ENCODE data around the gene FREM2.

The FREM2 gene

DNA sequence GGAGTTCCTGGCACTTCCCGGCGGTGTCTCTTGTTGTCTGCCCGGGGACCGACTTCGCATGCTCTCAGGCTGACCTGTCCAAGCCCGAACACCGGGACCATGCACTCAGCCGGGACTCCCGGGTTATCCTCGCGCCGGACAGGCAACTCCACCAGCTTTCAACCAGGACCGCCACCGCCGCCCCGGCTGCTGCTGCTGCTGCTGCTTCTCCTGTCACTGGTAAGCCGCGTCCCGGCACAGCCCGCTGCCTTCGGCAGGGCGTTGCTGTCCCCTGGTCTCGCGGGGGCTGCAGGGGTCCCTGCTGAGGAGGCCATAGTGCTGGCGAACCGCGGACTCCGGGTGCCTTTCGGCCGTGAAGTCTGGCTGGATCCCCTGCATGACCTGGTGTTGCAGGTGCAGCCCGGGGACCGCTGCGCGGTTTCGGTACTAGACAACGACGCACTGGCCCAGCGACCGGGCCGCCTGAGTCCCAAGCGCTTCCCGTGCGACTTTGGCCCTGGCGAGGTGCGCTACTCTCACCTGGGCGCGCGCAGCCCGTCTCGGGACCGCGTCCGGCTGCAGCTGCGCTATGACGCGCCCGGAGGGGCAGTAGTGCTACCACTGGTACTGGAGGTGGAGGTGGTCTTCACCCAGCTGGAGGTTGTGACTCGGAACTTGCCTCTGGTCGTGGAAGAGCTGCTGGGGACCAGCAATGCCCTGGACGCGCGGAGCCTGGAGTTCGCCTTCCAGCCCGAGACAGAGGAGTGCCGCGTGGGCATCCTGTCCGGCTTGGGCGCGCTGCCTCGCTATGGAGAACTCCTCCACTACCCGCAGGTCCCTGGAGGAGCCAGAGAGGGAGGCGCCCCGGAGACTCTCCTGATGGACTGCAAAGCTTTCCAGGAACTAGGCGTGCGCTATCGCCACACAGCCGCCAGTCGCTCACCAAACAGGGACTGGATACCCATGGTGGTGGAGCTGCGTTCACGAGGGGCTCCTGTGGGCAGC is 661 bp downstream of the FREM2 start:
- peaks cover 9% of the 10 kb centered on the region for H3K9me3 ChIP-seq (ENCODE audit: control insufficient read depth, low read length)
- H3K4me3 ChIP-seq (ENCODE audit: extremely low read depth, insufficient read depth, low read length, poor library complexity, severe bottlenecking), result peak overlapping the region; percentile 59
- H3K36me3 ChIP-seq (ENCODE audit: control insufficient read depth, insufficient read depth, low read length), result peaks cover 33% of the 10 kb centered on the region
- WGBS, 2 experiments (ENCODE audit: insufficient coverage in 2 of 2), result 0 to 2% methylated on average over 71 to 73 of the region's 80 CpGs
- H3K4me1 ChIP-seq (ENCODE audit: control insufficient read depth, insufficient read depth, low read length, poor library complexity, severe bottlenecking), result peaks cover 12% of the 10 kb centered on the region
- H3K27ac ChIP-seq (ENCODE audit: low read depth, low read length, severe bottlenecking), result peak overlapping the region; percentile 71

DNA sequence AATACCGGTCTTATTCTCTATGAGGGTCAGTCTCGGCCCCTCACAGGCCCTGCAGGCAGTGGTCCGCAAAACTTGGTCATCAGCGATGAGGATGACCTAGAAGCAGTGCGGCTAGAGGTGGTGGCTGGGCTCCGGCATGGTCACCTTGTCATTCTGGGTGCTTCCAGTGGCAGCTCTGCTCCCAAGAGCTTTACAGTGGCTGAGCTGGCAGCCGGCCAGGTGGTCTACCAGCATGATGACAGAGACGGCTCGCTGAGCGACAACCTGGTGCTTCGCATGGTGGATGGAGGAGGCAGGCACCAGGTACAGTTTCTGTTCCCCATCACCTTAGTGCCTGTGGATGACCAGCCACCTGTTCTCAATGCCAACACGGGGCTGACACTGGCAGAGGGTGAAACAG is 1.8 kb downstream of the FREM2 start:
- H3K4me3 ChIP-seq (ENCODE audit: extremely low read depth, insufficient read depth, low read length, poor library complexity, severe bottlenecking), result no peak overlapping the region
- 94 to 95% methylated on average over 12 of the region's 12 CpGs for WGBS, 2 experiments (ENCODE audit: insufficient coverage in 2 of 2)
- H3K27ac ChIP-seq (ENCODE audit: low read depth, low read length, severe bottlenecking), result no peak overlapping the region
- H3K36me3 ChIP-seq (ENCODE audit: control insufficient read depth, insufficient read depth, low read length), result peaks cover 33% of the 10 kb centered on the region
- peaks cover 9% of the 10 kb centered on the region for H3K9me3 ChIP-seq (ENCODE audit: control insufficient read depth, low read length)
- H3K4me1 ChIP-seq (ENCODE audit: control insufficient read depth, insufficient read depth, low read length, poor library complexity, severe bottlenecking), result peaks cover 12% of the 10 kb centered on the region

DNA sequence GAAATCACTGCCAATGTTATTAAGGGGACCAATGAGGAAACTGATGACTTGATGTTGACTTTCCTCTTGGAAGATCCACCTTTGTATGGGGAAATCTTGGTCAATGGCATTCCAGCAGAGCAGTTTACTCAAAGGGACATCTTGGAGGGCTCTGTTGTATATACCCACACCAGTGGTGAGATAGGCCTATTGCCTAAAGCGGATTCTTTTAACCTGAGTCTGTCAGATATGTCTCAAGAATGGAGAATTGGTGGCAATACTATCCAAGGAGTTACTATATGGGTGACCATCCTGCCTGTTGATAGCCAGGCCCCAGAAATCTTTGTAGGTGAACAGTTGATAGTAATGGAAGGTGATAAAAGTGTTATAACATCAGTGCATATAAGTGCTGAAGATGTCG is 3.4 kb downstream of the FREM2 start:
- peaks cover 11% of the 10 kb centered on the region for H3K4me1 ChIP-seq (ENCODE audit: control insufficient read depth, insufficient read depth, low read length, poor library complexity, severe bottlenecking)
- H3K36me3 ChIP-seq (ENCODE audit: control insufficient read depth, insufficient read depth, low read length), result peaks cover 33% of the 10 kb centered on the region
- no peak overlapping the region for H3K4me3 ChIP-seq (ENCODE audit: extremely low read depth, insufficient read depth, low read length, poor library complexity, severe bottlenecking)
- peaks cover 9% of the 10 kb centered on the region for H3K9me3 ChIP-seq (ENCODE audit: control insufficient read depth, low read length)
- no peak overlapping the region for H3K27ac ChIP-seq (ENCODE audit: low read depth, low read length, severe bottlenecking)
- 100% methylated on average over 1 of the region's 2 CpGs for WGBS, 2 experiments (ENCODE audit: insufficient coverage in 2 of 2)

DNA sequence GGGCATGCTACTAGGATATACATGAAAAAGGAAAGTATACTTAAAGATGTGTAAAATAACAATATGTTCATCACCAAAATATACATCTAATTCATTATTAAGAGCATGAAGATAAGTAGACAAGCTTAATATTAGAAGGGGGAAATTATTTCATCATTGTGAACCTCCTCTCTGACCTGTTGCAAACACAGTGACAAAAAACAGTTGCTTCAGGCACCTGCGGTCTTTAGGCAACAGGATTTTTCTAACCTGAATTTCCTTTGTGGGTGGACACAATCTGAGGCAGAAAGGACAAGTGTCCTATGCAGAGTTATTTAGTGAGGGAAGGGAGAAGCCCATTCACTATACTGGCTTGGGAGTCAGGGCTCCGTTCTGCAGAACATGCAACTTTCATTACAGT is 6.3 kb downstream of the FREM2 start:
- 86% methylated on average over 1 of the region's 2 CpGs; no CpG with 5 or more reads in 1 of the 2 experiments for WGBS, 2 experiments (ENCODE audit: insufficient coverage in 2 of 2)
- Histone ChIP-seq H3K4me3 (ENCODE audit: extremely low read depth, insufficient read depth, low read length, poor library complexity, severe bottlenecking) (peak overlapping the region; percentile 9), H3K4me1 (ENCODE audit: control insufficient read depth, insufficient read depth, low read length, poor library complexity, severe bottlenecking) (peaks cover 4% of the 10 kb centered on the region), H3K9me3 (ENCODE audit: control insufficient read depth, low read length) (peaks cover 9% of the 10 kb centered on the region), H3K27ac (ENCODE audit: low read depth, low read length, severe bottlenecking) (no peak overlapping the region), H3K36me3 (ENCODE audit: control insufficient read depth, insufficient read depth, low read length) (peaks cover 33% of the 10 kb centered on the region)

DNA sequence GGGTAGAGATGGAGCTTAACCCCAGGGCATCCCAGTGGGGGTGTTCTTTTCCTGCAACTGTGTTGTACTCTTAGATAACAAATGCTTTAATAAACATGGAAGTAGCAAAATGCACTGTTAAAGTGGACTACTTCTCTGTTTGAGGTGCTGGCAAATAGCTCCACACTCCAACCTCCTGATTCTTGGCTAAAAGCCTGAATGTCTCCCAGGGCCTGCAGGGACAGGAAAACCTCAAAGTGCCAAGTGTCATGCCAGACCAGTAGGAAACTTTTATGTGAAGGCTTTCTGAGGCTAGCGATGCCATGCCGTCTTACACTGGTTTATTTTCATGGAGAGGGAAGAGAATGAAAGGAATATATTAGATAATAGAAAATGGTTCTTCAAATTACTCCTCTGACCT is 6.8 kb downstream of the FREM2 start:
- Histone ChIP-seq H3K36me3 (ENCODE audit: control insufficient read depth, insufficient read depth, low read length) (peaks cover 32% of the 10 kb centered on the region), H3K4me1 (ENCODE audit: control insufficient read depth, insufficient read depth, low read length, poor library complexity, severe bottlenecking) (no peaks in the 10 kb centered on the region), H3K27ac (ENCODE audit: low read depth, low read length, severe bottlenecking) (no peak overlapping the region), H3K9me3 (ENCODE audit: control insufficient read depth, low read length) (peaks cover 9% of the 10 kb centered on the region), H3K4me3 (ENCODE audit: extremely low read depth, insufficient read depth, low read length, poor library complexity, severe bottlenecking) (peak overlapping the region; percentile 9)
- WGBS, 2 experiments (ENCODE audit: insufficient coverage in 2 of 2), result no CpG with 5 or more reads among the region's 2 CpGs

DNA sequence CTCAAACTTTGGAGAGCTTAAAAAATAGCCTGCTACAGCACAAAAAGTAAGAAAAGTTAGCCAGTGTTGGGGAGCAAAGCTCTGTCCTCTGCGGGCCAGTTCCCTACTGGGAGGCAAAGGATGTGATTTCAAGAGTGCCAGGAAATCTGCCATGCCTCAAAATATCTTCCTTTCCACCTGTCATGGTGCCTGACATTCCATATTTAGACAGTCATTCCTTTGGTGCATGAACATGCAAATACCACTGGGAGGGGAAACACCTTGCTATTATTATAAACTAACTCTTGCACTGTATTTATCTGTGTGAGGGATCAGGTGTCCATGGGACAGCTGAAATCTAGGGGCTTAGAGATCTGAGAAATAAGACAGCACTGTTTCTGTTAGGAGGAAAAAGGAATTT is 10.3 kb downstream of the FREM2 start:
- Histone ChIP-seq H3K9me3 (ENCODE audit: control insufficient read depth, low read length) (no peaks in the 10 kb centered on the region), H3K27ac (ENCODE audit: low read depth, low read length, severe bottlenecking) (no peak overlapping the region), H3K4me1 (ENCODE audit: control insufficient read depth, insufficient read depth, low read length, poor library complexity, severe bottlenecking) (no peaks in the 10 kb centered on the region), H3K4me3 (ENCODE audit: extremely low read depth, insufficient read depth, low read length, poor library complexity, severe bottlenecking) (no peak overlapping the region), H3K36me3 (ENCODE audit: control insufficient read depth, insufficient read depth, low read length) (peaks cover 2% of the 10 kb centered on the region)
- 100% methylated on average over 1 of the region's 1 CpG for WGBS, 2 experiments (ENCODE audit: insufficient coverage in 2 of 2)

DNA sequence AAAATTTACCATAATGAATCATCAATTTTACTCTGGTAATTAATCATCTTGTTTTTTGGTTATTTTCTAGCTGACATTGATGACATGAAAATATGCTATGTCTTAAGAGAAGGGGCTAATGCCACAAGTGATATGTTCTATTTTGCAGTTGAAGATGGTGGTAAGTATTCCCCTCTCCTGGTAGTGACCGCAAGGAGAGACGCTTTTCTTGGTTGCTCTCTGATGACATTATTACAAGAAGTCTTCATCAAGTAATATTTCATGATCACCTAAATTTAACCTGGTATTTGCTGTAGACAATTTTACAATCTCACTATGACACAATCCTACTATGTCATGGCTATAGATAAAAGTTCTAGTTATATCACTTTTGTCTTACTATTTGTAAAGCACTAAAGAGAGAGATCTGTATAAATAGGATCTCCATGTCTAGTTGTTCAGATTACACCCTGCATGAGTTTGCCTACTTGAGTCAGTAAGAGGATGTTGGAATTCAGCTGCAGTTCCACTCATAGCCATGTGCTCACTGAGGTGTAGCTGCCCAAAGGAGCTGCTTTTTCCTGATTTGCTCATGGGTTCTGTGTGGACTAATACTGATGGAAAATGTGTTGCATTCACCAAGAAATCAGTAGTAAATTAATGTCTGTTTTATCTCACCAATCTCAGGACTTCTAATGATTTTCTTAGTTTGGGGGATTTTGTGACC is 10.9 kb downstream of the FREM2 start:
- Histone ChIP-seq H3K4me3 (ENCODE audit: extremely low read depth, insufficient read depth, low read length, poor library complexity, severe bottlenecking) (no peak overlapping the region), H3K4me1 (ENCODE audit: control insufficient read depth, insufficient read depth, low read length, poor library complexity, severe bottlenecking) (no peaks in the 10 kb centered on the region), H3K27ac (ENCODE audit: low read depth, low read length, severe bottlenecking) (no peak overlapping the region), H3K9me3 (ENCODE audit: control insufficient read depth, low read length) (no peaks in the 10 kb centered on the region), H3K36me3 (ENCODE audit: control insufficient read depth, insufficient read depth, low read length) (no peaks in the 10 kb centered on the region)
- no CpG with 5 or more reads among the region's 2 CpGs for WGBS, 2 experiments (ENCODE audit: insufficient coverage in 2 of 2)

DNA sequence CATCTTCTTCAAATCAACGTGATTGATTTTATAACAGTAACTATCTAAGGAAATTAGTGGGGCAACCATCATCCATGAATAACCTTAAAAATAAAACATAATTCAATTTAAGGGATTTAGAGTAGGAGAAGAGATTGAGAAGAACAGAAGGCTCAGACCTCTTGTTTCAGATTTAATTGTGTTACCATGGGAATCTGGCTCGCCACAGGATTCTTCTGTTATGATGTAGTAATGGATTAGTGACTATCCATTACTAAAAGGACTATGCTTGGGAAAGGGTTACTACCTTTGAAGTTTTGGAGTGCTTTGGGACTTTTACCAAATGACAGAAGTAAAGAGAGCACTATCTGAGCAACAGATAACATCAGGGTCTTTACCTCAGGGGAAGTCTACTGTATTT is 13.2 kb downstream of the FREM2 start:
- no peaks in the 10 kb centered on the region for H3K4me1 ChIP-seq (ENCODE audit: control insufficient read depth, insufficient read depth, low read length, poor library complexity, severe bottlenecking)
- 100% methylated on average over 1 of the region's 2 CpGs for WGBS, 2 experiments (ENCODE audit: insufficient coverage in 2 of 2)
- no peaks in the 10 kb centered on the region for H3K9me3 ChIP-seq (ENCODE audit: control insufficient read depth, low read length)
- no peak overlapping the region for H3K27ac ChIP-seq (ENCODE audit: low read depth, low read length, severe bottlenecking)
- no peaks in the 10 kb centered on the region for H3K36me3 ChIP-seq (ENCODE audit: control insufficient read depth, insufficient read depth, low read length)
- no peak overlapping the region for H3K4me3 ChIP-seq (ENCODE audit: extremely low read depth, insufficient read depth, low read length, poor library complexity, severe bottlenecking)

DNA sequence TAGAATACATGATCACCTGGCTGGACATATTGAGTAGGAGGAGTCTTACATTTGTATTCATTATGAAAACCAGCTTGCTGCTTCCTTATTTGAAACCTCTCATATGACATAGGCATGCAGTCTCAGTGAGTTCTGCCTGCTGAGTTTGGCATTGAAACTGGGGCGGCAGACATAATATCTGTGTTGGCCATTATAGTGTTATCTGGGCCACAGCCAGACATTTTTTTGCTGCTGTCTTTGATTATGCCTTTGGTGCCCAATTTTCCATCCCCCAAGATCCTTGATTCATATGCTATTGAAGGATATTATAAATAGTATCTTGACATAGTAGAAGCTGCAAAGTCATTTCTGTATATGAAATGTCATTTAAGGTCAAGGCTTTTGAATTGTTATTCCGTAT is 15.8 kb downstream of the FREM2 start:
- Histone ChIP-seq H3K36me3 (ENCODE audit: control insufficient read depth, insufficient read depth, low read length) (no peaks in the 10 kb centered on the region), H3K9me3 (ENCODE audit: control insufficient read depth, low read length) (no peaks in the 10 kb centered on the region), H3K4me1 (ENCODE audit: control insufficient read depth, insufficient read depth, low read length, poor library complexity, severe bottlenecking) (no peaks in the 10 kb centered on the region)

DNA sequence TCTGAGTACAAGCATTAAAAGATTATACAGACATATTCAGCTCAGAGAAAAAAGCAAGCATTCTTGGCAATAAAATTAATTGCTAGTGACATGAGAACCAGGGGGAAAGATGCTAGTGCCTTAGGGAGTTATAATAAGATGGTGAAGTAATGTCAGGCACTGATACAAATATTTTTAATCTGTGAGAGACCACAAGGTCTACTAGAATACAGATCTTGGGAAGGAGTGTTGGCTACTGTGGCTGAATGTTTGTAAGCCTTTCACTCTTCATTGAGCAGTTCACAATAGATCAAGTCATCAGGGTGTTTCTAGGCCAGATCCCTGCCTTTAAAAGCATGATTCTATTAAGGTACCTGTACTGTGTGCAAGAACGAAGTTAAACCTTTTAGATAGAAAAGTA is 16.4 kb downstream of the FREM2 start:
- Histone ChIP-seq H3K27ac (ENCODE audit: low read depth, low read length, severe bottlenecking) (no peak overlapping the region), H3K9me3 (ENCODE audit: control insufficient read depth, low read length) (no peaks in the 10 kb centered on the region), H3K4me3 (ENCODE audit: extremely low read depth, insufficient read depth, low read length, poor library complexity, severe bottlenecking) (no peak overlapping the region), H3K4me1 (ENCODE audit: control insufficient read depth, insufficient read depth, low read length, poor library complexity, severe bottlenecking) (no peaks in the 10 kb centered on the region), H3K36me3 (ENCODE audit: control insufficient read depth, insufficient read depth, low read length) (no peaks in the 10 kb centered on the region)
- no CpG with 5 or more reads among the region's 1 CpG for WGBS, 2 experiments (ENCODE audit: insufficient coverage in 2 of 2)

More for the DNA sequence above, 15.8 kb downstream of the FREM2 start:
- no CpG with 5 or more reads among the region's 2 CpGs for WGBS, 2 experiments (ENCODE audit: insufficient coverage in 2 of 2)
- no peak overlapping the region for H3K4me3 ChIP-seq (ENCODE audit: extremely low read depth, insufficient read depth, low read length, poor library complexity, severe bottlenecking)
- H3K27ac ChIP-seq (ENCODE audit: low read depth, low read length, severe bottlenecking), result no peak overlapping the region

DNA sequence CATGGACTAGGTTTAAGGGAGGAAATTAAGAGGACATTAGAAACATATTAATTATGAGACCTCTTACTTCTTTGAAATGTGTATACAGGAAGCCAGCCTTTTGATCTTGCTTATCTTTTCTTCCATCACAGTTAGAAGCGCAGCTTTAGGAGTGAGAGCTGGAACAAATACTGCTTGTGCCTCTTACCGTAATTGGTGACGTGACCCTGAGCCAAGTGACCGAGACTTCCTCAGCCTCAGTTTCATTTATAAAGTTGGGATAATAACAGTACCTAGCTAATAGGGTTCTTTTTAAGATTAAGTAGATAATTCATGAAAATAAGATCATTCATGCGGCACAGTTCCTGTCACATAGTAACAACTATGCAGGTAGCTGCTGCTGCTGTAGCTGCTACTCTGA is 18.5 kb downstream of the FREM2 start:
- Histone ChIP-seq H3K4me1 (ENCODE audit: control insufficient read depth, insufficient read depth, low read length, poor library complexity, severe bottlenecking) (no peaks in the 10 kb centered on the region), H3K36me3 (ENCODE audit: control insufficient read depth, insufficient read depth, low read length) (no peaks in the 10 kb centered on the region), H3K4me3 (ENCODE audit: extremely low read depth, insufficient read depth, low read length, poor library complexity, severe bottlenecking) (no peak overlapping the region), H3K9me3 (ENCODE audit: control insufficient read depth, low read length) (no peaks in the 10 kb centered on the region), H3K27ac (ENCODE audit: low read depth, low read length, severe bottlenecking) (no peak overlapping the region)
- 83 to 100% methylated on average over 1 of the region's 5 CpGs for WGBS, 2 experiments (ENCODE audit: insufficient coverage in 2 of 2)

Measured in mesodermal cell (in vitro differentiated cells).